GM21619 (cell line): ENCODE measurements around the gene HOXC11.

ENCODE experiments used
- ATAC-seq: cut with Tn5 transposase; IDR thresholded peaks from one replicate; pipeline ENCODE4 v1.9.1; 2021; ENCODE audit not compliant: unreplicated experiment

Gene HOXC11

GRCh38 chr12:53983950-53984572 lies 11.1 kb downstream of the HOXC11 start:
- ATAC-seq, result no peak

GRCh38 chr12:53984901-53985691 lies 12.2 kb downstream of the HOXC11 start, which contains the start of gene HOXC10:
TSS of gene HOXC10 (plus strand) at chr12:53985146. CDS start at chr12:53985260, 114 bp downstream.
- no peak for ATAC-seq

DNA sequence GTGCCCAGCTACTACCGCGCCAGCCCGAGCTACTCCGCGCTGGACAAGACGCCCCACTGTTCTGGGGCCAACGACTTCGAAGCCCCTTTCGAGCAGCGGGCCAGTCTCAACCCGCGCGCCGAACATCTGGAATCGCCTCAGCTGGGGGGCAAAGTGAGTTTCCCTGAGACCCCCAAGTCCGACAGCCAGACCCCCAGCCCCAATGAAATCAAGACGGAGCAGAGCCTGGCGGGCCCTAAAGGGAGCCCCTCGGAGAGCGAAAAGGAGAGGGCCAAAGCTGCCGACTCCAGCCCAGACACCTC lies 12.7 kb downstream of the HOXC11 start:
- no peak for ATAC-seq

DNA sequence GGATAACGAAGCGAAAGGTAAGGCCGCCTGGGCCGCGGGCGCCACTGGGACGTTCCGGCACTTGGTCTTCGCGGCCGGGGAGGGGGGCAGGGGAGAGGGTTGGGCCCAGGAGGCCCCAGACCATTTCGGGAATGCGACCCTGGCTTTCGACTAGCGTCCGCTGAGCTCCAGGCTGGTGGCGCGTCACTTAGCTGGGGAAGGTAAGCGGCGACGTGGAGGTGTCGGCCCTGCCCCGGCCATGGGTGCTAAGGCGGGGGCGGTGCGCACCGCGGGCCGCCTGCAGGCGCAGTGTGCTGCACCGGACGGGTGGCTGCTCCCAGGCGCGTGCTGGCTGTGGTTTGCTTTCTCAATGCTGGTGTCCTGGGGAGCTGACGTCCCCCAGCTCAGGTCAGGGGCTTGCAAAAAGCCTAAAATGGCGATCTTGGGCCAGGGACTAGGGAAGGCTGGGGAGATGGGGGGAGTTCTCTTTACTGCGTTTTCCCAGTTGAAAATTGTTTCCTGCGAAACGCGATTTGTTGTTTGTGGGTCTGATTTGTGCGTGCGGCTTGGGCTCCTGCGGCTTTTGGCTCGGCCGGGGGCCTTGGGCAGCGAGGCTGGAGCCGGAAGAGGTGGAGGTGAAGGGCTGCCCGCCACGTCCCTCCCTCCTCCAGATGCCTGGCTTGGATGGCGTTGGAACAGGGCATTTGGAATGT lies 13.2 kb downstream of the HOXC11 start:
- ATAC-seq, result no peak

DNA sequence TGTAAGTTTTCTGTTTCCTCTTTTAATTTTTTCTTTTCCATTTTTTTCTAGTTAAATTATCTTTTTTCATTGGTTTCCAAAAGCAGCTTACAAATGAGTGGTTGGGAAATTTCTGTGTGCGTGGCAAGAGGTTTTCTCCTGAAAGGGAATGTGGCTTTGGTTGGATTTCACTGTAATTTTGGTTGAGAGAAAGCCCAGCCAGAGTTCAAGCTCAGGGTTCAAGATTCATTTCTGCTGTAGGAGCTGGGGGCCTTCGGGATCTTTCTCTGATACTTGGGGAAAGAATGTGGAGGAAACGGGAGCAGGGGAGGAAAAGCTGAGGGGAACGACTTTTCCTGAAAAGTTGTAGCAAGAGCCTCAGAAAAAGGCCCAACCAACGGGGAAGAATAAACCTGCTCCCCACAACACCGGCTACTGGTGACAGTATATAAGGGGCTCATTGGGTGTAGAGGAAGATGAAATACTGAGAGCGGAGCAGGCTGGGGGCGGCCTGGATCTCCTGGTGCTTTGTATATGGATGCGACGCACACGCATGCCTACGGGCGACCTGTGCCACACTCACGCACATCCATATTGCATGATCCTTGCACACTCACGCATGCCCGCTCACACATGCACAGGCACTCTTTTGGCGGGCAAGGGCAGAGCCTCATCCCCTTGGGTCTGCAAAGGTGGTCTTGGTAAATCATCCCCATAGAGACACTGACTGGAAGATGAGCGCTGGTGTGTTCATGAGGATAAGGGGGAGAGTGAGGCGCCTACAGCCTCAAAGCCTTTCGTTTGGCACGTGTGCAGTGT lies 14.0 kb downstream of the HOXC11 start:
- ATAC-seq, result no peak

GRCh38 chr12:53987787-53988230 lies 14.9 kb downstream of the HOXC11 start:
- ATAC-seq, result no peak

DNA sequence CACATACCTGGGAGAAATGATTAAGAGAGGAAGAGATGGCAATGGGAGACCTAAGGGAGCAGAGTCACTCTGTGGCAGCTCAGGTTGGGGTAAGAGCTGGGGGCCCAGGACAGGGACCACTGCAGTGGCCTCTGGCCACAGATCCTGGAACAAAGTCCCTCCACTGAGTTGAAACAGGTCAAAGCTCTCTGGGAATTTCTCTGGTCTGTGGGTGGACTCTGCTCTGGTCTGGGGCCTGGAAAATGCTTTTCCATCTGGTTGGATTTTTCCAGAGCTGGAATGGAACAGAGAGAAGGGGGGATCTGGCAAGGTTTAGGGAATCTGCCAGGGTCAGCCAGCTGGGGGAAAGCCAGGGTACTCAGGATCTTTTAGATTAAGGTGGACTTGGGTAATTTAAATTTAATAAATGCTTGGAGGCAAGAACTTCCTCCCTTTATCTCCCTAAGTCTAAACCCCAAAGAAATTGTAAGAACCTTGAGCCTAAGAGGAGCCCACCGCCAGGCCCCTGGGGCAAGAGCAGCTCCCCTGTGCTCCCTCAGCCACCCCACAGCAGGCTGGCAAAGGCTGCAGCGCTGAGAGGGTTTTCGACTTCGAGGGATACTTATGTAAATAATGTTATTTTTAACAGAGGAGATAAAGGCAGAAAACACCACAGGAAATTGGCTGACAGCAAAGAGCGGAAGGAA lies 15.8 kb downstream of the HOXC11 start:
- no peak for ATAC-seq

DNA sequence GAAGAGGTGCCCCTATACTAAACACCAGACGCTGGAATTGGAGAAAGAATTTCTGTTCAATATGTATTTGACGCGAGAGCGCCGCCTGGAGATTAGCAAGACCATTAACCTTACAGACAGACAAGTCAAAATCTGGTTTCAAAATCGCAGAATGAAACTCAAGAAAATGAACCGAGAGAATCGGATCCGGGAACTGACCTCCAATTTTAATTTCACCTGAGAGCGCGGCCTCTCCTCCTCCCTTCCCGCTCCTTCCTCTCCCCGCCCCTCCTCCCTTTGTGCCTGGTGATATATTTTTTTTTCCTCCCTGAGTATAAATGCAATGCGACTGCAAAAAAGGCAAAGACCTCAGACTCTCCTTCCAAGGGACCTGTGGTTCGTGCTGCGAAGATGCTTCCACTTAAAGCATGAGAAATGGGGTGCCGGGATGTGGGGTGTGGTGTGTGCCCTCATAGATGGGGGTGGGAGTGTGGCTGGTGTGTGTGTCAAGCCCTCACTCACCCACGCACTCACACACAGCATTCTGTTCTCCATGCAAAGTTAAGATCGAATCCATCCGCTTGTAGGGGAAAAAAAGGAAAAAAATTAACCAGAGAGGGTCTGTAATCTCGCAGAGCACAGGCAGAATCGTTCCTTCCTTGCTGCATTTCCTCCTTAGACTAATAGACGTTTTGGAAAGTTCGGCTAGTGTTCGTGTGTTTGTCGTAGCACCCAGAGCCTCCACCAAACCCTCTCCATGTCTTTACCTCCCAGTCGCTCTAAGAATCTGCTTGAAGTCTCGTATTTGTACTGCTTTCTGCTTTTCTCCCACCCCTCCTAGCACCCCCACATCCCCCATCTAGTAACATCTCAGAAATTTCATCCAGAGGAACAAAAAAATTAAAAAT lies 16.5 kb downstream of the HOXC11 start:
- peak; percentile 55 for ATAC-seq

DNA sequence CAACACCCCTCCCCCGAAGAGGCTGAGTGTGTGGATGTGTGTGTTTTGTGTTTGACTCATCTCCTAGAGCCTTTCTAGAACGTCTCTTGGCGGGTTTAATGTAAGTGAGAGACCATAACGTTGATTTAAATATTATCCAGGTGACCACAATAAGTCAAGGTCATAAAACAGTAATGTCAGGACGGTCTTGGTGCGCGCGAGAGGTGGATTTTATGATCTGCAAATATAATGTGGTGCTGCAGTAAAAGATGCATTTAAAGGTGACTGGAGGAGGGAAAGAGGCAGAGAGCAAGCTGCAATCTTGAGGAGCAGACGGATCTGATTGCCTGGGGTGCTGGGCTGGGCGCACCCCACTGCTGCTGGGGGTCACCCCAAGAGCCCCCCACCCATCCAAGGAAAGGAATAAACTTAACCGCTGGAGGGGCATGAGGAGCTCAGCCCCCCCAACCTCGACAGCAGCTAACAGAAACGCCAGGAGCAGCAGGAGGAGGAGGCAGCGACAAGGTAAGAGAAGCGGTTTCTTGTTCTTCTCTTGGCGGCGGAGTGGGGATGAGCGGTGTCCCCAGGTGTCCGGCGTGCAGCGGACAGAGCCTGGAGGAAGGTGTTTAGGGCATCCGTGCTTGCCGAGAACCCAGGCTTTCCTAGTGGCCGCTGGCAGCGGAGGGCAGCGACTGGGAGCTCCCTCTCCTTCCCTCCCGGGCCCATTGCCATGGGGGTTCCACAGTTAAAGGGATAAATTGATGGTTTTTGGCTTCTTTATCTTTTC lies 17.6 kb downstream of the HOXC11 start:
- ATAC-seq, result no peak

GRCh38 chr12:53991077-53991460 lies 18.1 kb downstream of the HOXC11 start:
- ATAC-seq, result no peak

GRCh38 chr12:53992377-53992889 lies 19.5 kb downstream of the HOXC11 start:
- ATAC-seq, result no peak

DNA sequence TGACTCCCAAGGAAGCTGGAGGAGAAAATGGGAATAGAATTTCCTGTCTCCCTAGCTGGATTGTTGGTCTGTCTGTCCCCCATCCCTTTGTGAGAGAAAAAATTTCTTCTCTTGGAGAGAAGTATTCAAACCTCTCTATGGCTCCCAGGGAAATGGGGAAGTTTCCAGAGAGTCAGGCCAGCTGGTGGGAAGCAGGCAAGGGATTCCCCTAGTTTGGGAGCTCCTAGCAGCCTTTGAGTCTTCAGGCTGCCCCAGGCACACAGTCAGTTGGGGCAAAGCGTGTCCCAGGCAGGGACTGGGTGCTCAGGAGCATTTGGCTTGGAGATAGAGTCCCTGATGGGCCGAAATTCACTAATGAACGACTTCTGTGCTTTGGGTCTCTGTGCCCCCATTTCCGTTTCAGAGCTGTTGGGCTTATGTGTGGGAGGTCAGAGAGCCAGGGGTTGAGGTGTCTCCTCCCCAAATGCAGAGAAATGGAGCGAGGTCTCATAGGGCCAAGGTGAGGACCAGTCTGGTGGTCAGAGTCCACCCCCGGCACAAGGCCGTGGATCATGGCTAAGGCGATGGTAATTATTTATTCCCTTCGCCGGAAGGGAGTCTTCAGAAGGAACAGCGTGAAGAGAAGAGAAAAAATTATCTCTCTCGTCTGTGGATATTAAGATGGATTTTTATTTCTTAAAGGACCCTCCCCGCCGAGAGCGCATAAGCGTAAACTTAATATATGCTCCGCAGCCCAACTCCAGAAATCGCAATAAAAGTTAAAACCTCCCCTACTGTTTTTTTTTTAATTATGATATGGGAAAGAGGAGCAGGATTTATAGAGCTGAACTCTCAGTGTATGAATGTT lies 20.5 kb downstream of the HOXC11 start:
- no peak for ATAC-seq

DNA sequence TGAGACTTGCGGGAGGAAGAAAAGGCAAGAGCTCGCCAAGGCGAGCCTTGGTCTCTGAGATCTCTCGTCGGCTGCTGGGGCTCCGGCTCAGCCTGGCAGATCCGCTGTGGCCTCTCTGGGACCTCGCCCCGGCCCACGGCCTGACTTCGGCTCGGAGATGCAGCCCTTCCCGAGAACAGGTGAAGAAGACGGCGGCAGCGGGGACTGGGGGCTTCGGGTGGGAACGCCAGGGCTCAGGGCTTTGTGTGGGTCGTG lies 21.0 kb downstream of the HOXC11 start:
- no peak for ATAC-seq

DNA sequence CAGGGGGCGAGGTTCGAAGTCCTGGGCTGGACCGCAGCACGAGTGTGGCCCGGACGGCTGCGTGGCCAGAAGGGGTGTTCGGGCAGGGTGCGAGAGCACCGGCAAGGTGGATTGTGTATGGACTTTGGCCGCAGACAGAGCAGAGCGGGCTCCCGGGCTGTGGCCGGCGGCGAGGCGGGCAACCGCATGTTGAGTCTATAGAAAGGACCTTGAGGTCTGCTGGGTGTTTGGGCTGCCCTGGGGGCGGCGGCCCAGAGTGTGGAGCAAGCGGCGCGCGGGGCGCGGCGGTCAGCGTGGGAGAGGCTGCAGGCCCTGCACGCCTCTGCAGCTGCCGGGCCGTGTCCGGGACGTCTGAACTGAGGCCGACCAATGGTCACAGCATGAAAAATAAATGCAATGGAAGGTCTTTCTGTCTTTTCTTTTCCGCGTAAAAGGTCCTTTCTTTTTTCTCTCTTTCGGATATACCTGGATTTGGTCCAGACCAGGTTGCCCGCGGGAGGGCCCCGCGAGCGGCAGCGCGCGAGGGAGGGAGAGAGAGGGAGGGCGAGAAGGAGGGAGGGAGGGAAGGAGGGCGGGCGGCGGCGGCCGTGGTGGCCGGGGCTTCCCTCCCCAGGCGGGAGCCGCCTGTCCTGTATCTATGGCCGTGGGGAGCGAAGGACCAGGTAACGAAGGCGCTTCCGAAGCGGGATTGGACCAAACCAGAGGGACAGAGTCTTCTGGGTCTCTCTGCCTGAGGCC lies 21.5 kb downstream of the HOXC11 start:
- no peak for ATAC-seq

GRCh38 chr12:53995002-53995377 lies 22.1 kb downstream of the HOXC11 start:
- ATAC-seq, result no peak

DNA sequence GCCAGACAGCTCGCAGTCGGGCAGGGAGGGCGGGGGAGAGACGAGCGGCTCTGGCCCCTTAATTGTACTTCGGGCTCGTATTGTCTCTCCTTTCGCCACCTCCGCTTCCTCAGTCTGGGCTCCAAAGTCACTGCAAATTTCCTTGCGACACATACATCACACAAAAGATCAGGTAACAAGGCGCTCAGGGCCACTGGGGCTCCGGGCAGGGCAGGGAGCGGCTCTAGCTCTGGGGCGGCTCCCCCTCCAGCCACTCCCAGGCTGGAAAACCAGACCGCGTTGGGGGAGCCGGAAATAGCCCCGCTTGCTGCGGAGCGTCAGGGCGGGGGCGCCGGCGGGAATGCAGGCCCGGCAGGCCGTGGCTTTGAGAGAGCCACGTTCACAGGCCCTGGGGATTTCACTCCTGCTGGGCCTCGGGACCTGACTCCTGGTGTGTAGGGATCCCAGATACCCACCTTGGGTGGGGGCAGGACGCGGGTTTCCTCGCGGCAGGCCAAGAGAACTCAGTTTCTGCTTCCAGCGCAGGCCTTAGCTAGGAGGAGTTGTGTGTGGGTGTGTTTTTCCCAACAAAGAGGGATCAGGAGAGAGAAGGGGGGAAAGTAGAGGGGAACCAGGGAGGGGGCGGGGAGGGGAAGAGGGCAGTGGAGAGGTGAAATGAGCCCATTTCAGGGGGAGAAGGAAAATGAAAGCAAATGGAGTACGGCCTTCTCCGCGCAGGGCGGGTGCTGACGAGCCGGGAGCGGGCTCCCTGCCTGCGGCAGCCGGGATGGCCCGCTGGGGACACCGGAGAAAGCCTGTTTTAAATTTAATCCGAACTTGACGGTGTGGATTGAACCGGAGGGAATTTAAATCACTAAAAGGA lies 22.7 kb downstream of the HOXC11 start:
- no peak for ATAC-seq
